HG02623 (cell line): Measurements from ENCODE around the gene MCCD1.

Experiments
- ATAC-seq: cut with Tn5 transposase; IDR thresholded peaks from one replicate; pipeline ENCODE4 v1.9.1; 2021; ENCODE audit warnings: moderate library complexity; ENCODE audit not compliant: unreplicated experiment

The MCCD1 gene

DNA sequence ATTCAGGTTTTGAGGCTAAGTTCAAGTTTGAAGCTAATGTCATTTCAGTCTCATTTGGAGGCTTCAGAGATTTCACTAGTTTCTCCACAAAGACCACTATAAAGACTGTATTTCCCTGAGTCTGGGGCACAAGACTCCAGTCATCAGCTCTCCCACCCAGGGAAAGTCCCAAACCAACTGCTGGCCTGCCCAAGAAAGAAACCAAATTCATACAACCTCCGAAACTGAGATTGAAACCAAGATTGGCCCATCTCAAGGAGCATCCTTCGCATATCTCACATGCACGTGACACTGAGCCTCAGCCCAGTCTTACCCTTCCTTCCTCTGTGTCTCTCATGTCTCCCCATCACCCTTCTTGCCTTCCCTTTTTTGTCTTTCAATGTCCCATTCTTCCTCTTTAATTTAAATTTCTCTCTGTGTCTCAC, 39.8 kb downstream of the MCCD1 start:
- ATAC-seq, result peak; percentile 48

DNA sequence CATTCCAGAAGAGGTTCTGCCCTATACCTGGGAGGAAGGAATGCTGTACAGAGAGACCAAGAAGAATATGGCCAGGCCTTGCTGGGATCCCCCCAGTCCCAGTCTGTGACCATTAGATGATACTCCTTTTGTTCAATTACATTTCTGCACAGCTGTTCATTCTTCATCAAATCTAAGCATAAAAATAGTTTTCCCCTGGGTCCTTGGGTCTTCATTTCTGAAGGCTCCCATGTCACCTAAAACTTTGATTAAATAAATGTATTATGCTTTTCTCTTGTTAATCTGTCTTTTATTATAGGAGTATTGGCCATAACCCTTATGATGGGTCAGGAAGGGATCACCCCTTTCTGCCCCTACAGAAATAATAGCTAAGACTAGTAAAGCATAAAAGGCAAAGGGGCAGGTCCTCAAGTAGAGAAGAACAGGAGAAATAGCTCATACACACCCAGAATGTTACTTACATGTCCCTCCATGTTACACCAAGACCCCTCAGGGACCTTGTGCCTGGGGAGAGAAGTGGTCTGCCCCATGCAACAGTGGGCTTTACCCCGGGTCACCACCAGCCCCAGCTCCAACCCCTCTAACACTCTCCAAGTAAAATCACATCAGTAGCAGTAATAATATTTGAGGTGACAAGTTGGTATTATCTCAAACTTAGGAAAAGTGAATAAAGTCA, 41.2 kb downstream of the MCCD1 start:
- ATAC-seq, result no peak

DNA sequence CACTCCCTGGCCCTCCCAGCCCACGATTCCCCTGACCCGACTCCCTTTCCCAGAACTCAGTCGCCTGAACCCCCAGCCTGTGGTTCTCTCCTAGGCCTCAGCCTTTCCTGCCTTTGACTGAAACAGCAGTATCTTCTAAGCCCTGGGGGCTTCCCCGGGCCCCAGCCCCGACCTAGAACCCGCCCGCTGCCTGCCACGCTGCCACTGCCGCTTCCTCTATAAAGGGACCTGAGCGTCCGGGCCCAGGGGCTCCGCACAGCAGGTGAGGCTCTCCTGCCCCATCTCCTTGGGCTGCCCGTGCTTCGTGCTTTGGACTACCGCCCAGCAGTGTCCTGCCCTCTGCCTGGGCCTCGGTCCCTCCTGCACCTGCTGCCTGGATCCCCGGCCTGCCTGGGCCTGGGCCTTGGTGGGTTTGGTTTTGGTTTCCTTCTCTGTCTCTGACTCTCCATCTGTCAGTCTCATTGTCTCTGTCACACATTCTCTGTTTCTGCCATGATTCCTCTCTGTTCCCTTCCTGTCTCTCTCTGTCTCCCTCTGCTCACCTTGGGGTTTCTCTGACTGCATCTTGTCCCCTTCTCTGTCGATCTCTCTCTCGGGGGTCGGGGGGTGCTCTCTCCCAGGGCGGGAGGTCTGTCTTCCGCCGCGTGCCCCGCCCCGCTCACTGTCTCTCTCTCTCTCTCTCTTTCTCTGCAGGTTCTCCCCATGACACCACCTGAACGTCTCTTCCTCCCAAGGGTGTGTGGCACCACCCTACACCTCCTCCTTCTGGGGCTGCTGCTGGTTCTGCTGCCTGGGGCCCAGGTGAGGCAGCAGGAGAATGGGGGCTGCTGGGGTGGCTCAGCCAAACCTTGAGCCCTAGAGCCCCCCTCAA, 43.5 kb downstream of the MCCD1 start, which contains the start of gene LTA:
LTA (plus strand) TSS at position 249 of the 871 bp plus-strand sequence; CDS start at position 703, 454 bp downstream.
- ATAC-seq, result peak; percentile 37

- no peak for ATAC-seq
Observed at GRCh38 chr6:31573239-31574105, 44.7 kb downstream of the MCCD1 start.

DNA sequence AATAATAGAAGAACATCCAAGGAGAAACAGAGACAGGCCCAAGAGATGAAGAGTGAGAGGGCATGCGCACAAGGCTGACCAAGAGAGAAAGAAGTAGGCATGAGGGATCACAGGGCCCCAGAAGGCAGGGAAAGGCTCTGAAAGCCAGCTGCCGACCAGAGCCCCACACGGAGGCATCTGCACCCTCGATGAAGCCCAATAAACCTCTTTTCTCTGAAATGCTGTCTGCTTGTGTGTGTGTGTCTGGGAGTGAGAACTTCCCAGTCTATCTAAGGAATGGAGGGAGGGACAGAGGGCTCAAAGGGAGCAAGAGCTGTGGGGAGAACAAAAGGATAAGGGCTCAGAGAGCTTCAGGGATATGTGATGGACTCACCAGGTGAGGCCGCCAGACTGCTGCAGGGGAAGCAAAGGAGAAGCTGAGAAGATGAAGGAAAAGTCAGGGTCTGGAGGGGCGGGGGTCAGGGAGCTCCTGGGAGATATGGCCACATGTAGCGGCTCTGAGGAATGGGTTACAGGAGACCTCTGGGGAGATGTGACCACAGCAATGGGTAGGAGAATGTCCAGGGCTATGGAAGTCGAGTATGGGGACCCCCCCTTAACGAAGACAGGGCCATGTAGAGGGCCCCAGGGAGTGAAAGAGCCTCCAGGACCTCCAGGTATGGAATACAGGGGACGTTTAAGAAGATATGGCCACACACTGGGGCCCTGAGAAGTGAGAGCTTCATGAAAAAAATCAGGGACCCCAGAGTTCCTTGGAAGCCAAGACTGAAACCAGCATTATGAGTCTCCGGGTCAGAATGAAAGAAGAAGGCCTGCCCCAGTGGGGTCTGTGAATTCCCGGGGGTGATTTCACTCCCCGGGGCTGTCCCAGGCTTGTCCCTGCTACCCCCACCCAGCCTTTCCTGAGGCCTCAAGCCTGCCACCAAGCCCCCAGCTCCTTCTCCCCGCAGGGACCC, 45.6 kb downstream of the MCCD1 start:
- ATAC-seq, result no peak

DNA sequence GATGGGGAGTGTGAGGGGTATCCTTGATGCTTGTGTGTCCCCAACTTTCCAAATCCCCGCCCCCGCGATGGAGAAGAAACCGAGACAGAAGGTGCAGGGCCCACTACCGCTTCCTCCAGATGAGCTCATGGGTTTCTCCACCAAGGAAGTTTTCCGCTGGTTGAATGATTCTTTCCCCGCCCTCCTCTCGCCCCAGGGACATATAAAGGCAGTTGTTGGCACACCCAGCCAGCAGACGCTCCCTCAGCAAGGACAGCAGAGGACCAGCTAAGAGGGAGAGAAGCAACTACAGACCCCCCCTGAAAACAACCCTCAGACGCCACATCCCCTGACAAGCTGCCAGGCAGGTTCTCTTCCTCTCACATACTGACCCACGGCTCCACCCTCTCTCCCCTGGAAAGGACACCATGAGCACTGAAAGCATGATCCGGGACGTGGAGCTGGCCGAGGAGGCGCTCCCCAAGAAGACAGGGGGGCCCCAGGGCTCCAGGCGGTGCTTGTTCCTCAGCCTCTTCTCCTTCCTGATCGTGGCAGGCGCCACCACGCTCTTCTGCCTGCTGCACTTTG, 46.7 kb downstream of the MCCD1 start, which contains the start of gene TNF:
TNF (plus strand) TSS at position 231 of the 567 bp plus-strand sequence; CDS start at position 408, 177 bp downstream.
- ATAC-seq, result no peak

DNA sequence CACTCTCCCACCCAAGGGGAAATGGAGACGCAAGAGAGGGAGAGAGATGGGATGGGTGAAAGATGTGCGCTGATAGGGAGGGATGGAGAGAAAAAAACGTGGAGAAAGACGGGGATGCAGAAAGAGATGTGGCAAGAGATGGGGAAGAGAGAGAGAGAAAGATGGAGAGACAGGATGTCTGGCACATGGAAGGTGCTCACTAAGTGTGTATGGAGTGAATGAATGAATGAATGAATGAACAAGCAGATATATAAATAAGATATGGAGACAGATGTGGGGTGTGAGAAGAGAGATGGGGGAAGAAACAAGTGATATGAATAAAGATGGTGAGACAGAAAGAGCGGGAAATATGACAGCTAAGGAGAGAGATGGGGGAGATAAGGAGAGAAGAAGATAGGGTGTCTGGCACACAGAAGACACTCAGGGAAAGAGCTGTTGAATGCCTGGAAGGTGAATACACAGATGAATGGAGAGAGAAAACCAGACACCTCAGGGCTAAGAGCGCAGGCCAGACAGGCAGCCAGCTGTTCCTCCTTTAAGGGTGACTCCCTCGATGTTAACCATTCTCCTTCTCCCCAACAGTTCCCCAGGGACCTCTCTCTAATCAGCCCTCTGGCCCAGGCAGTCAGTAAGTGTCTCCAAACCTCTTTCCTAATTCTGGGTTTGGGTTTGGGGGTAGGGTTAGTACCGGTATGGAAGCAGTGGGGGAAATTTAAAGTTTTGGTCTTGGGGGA, 47.4 kb downstream of the MCCD1 start:
- ATAC-seq, result no peak

DNA sequence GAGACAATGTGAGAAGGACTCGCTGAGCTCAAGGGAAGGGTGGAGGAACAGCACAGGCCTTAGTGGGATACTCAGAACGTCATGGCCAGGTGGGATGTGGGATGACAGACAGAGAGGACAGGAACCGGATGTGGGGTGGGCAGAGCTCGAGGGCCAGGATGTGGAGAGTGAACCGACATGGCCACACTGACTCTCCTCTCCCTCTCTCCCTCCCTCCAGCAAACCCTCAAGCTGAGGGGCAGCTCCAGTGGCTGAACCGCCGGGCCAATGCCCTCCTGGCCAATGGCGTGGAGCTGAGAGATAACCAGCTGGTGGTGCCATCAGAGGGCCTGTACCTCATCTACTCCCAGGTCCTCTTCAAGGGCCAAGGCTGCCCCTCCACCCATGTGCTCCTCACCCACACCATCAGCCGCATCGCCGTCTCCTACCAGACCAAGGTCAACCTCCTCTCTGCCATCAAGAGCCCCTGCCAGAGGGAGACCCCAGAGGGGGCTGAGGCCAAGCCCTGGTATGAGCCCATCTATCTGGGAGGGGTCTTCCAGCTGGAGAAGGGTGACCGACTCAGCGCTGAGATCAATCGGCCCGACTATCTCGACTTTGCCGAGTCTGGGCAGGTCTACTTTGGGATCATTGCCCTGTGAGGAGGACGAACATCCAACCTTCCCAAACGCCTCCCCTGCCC, 48.3 kb downstream of the MCCD1 start:
- no peak for ATAC-seq

- ATAC-seq, result no peak
Observed at GRCh38 chr6:31577579-31577966, 48.8 kb downstream of the MCCD1 start.

- ATAC-seq, result no peak
Observed at GRCh38 chr6:31578184-31579118, 49.7 kb downstream of the MCCD1 start.

DNA sequence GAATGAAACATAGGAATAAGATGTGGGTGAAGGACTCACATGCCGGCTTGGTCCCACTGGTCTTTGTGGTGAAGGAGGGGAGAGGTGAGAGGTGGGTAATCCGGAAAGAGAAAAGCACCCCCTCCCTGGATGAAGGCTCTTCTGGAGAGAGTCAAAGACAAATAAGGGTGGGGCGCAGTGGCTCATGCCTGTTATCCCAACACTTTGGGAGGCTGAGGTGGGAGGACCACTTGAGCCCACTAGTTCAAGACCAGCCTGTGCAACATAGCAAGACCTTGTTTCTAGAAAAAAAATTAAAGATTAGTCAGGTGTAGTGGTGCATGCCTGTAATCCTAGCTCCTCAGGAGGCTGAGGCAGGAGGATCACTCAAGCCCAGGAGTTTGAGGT, 50.4 kb downstream of the MCCD1 start:
- ATAC-seq, result no peak
